Measurements from ENCODE around the gene ANO8. TPM values are rescaled to one million over a fixed set of nuclear protein-coding genes. Genes with fewer than 3 reads are reported as not detected.

Gene ANO8
- total and polyA plus RNA-seq, 12 donors = 3.3 to 14.6 (median 8.0) TPM

GRCh38 chr19:17319473-17320238 is 15.0 kb downstream of the ANO8 start:
- ATAC-seq = no peak

GRCh38 chr19:17318966-17319365 is 15.7 kb downstream of the ANO8 start:
- ATAC-seq (no peak), DNase-seq (no peak)
- H3K4me1 ChIP-seq = peaks cover 0 to 2% (median 0%) of the 10 kb centered on the region in 9 donors
- no peaks in the 10 kb centered on the region for H3K9me3 ChIP-seq
- no peak for TF ChIP-seq CTCF (IDR thresholded peaks at IDR 0.05)
- no peak overlapping the region for H3K27ac ChIP-seq
- no peaks in the 10 kb centered on the region for H3K27me3 ChIP-seq
- intact Hi-C loops (cut with DNase I) = no loop called here
- peaks cover 0 to 88% (median 32%) of the 10 kb centered on the region in 9 donors for H3K36me3 ChIP-seq
- WGBS, 2 donors = 79 to 83% methylated on average over 6 of the region's 6 CpGs
- no peak overlapping the region for H3K4me3 ChIP-seq

More at GRCh38 chr19:17319473-17320238, 15.0 kb downstream of the ANO8 start:
- Histone ChIP-seq H3K27ac (no peak overlapping the region), H3K4me1 (peaks cover 0 to 7% (median 0%) of the 10 kb centered on the region in 9 donors), H3K36me3 (peaks cover 0 to 82% (median 29%) of the 10 kb centered on the region in 9 donors), H3K27me3 (no peaks in the 10 kb centered on the region), H3K9me3 (no peaks in the 10 kb centered on the region), H3K4me3 (no peak overlapping the region)
- WGBS, 2 donors = 94% methylated on average over 40 of the region's 40 CpGs
- TF ChIP-seq CTCF (IDR thresholded peaks at IDR 0.05) = no peak
- intact Hi-C loops (cut with DNase I) = no loop called here
- no peak for DNase-seq

- Histone ChIP-seq H3K27ac (no peak overlapping the region), H3K4me1 (peaks cover 5 to 29% (median 25%) of the 10 kb centered on the region in 9 donors), H3K4me3 (no peak overlapping the region), H3K9me3 (no peaks in the 10 kb centered on the region), H3K27me3 (no peaks in the 10 kb centered on the region), H3K36me3 (peaks cover 0 to 61% (median 21%) of the 10 kb centered on the region in 9 donors)
- no peak for TF ChIP-seq CTCF (IDR thresholded peaks at IDR 0.05)
- 90 to 92% methylated on average over 19 of the region's 19 CpGs for WGBS, 2 donors
- ATAC-seq (no peak), DNase-seq (no peak)
- intact Hi-C loops (cut with DNase I) = no loop called here
These were observed 20.6 kb downstream of the ANO8 start for GRCh38 chr19:17314007-17314593.

- no peak for TF ChIP-seq CTCF (IDR thresholded peaks at IDR 0.05)
- intact Hi-C loops (cut with DNase I) = no loop called here
- Histone ChIP-seq H3K36me3 (peaks cover 0 to 46% (median 21%) of the 10 kb centered on the region in 9 donors), H3K4me3 (no peak overlapping the region), H3K27me3 (no peaks in the 10 kb centered on the region), H3K27ac (no peak overlapping the region), H3K9me3 (no peaks in the 10 kb centered on the region), H3K4me1 (peaks cover 5 to 42% (median 28%) of the 10 kb centered on the region in 9 donors)
- ATAC-seq (no peak), DNase-seq (no peak)
- WGBS, 2 donors = 85 to 86% methylated on average over 20 of the region's 20 CpGs
These were observed 22.2 kb downstream of the ANO8 start for GRCh38 chr19:17312189-17313113.
